ENCODE data around the gene ABHD4. TPM values are rescaled to one million over a fixed set of nuclear protein-coding genes. Genes with fewer than 3 reads are reported as not detected.

ABHD4 gene
- total and polyA plus RNA-seq, 2 donors from 2014 or later, result 34.1 to 45.2 TPM

DNA sequence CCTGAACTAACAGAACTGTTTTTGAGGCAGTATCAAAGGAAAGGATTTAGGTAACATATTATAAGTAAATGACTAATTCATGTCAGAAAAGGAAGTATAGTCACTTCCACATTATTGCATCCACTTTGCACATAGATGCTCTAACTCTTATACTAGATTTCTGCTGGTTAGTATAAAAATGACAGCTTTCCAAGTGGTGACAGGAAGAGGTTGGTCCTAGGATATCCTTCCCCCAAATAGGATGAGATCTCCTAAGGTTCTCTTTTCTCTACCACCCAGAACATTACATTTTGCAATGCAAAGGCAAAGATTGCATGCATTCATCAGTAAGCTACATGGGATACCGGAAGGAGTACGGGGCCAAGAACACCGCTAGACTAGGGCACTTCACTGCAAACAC lies 24.3 kb upstream of the ABHD4 start:
- peaks cover 5 to 22% (median 7%) of the 10 kb centered on the region in 3 donors for H3K36me3 ChIP-seq (ENCODE audit: control insufficient read depth in 2 of 3, insufficient read depth in 3 of 3, low read length in 3 of 3)
- no peak for FAIRE-seq

DNA sequence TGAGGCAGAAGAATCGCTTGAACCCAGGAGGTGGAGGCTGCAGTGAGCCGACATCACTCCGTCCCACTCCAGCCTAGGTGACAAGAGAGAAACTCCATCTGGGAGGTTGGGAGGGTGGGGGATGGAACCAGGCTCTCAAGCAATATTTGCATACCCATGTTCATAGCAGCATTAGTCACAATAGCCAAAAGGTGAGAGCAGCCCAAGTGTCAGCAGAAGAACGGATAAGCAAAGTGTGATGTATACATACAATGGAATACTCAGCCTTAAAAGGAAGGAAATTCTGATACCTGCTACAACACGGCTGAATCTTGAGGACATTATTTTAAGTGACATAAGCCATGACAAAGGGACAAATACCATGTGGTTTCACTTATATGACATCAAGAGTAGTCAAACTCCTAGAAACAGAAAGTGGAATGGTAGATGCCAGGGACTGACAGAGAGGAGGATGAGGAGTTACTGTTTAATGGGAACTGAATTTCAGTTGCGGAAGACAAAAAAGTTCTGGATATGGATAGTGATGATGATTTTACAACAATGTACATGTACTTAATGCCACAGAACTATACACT lies 20.7 kb upstream of the ABHD4 start:
- H3K27ac ChIP-seq (ENCODE audit: low read depth in 2 of 2, low read length in 2 of 2), result no peak overlapping the region
- DNase-seq (no peak), FAIRE-seq (no peak)
- H3K9me3 ChIP-seq (ENCODE audit: control insufficient read depth in 2 of 3, insufficient read depth in 1 of 3, low read length in 3 of 3), result no peaks in the 10 kb centered on the region
- intact Hi-C loops (cut with DNase I), result loop anchor here (10.0 kb wide), 1 partner anchor 277 kb away; no protein-coding TSS in a partner anchor
- no peak overlapping the region for H3K4me3 ChIP-seq (ENCODE audit: low read length in 3 of 3)
- H3K4me1 ChIP-seq (ENCODE audit: control insufficient read depth in 2 of 3, insufficient read depth in 2 of 3, low read depth in 1 of 3, low read length in 3 of 3), result peaks cover 0 to under 1% (median 0%) of the 10 kb centered on the region in 3 donors
- H3K36me3 ChIP-seq (ENCODE audit: control insufficient read depth in 2 of 3, insufficient read depth in 3 of 3, low read length in 3 of 3), result peaks cover 5 to 21% (median 7%) of the 10 kb centered on the region in 3 donors
- H3K9ac ChIP-seq (ENCODE audit: low read length in 3 of 3), result no peak overlapping the region
- H3K27me3 ChIP-seq (ENCODE audit: control insufficient read depth, insufficient read depth, low read length), result no peaks in the 10 kb centered on the region
- TF ChIP-seq, protein P1, sequence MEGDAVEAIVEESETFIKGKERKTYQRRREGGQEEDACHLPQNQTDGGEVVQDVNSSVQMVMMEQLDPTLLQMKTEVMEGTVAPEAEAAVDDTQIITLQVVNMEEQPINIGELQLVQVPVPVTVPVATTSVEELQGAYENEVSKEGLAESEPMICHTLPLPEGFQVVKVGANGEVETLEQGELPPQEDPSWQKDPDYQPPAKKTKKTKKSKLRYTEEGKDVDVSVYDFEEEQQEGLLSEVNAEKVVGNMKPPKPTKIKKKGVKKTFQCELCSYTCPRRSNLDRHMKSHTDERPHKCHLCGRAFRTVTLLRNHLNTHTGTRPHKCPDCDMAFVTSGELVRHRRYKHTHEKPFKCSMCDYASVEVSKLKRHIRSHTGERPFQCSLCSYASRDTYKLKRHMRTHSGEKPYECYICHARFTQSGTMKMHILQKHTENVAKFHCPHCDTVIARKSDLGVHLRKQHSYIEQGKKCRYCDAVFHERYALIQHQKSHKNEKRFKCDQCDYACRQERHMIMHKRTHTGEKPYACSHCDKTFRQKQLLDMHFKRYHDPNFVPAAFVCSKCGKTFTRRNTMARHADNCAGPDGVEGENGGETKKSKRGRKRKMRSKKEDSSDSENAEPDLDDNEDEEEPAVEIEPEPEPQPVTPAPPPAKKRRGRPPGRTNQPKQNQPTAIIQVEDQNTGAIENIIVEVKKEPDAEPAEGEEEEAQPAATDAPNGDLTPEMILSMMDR (IDR thresholded peaks at IDR 0.05; ENCODE audit: borderline replicate concordance, extremely low read depth, insufficient read depth), result no peak

More for the DNA sequence above, 24.3 kb upstream of the ABHD4 start:
- intact Hi-C loops (cut with DNase I), result loop anchor here (10.0 kb wide), 1 partner anchor 281 kb away; no protein-coding TSS in a partner anchor
- TF ChIP-seq, protein P1 (IDR thresholded peaks at IDR 0.05; ENCODE audit: borderline replicate concordance, extremely low read depth, insufficient read depth), result no peak
- no peak for DNase-seq
- Histone ChIP-seq H3K9ac (ENCODE audit: low read length in 3 of 3) (no peak overlapping the region), H3K27me3 (ENCODE audit: control insufficient read depth, insufficient read depth, low read length) (no peaks in the 10 kb centered on the region), H3K4me1 (ENCODE audit: control insufficient read depth in 2 of 3, insufficient read depth in 2 of 3, low read depth in 1 of 3, low read length in 3 of 3) (peaks cover 0 to 7% (median 4%) of the 10 kb centered on the region in 3 donors), H3K27ac (ENCODE audit: low read depth in 2 of 2, low read length in 2 of 2) (no peak overlapping the region), H3K4me3 (ENCODE audit: low read length in 3 of 3) (no peak overlapping the region), H3K9me3 (ENCODE audit: control insufficient read depth in 2 of 3, insufficient read depth in 1 of 3, low read length in 3 of 3) (no peaks in the 10 kb centered on the region)

DNA sequence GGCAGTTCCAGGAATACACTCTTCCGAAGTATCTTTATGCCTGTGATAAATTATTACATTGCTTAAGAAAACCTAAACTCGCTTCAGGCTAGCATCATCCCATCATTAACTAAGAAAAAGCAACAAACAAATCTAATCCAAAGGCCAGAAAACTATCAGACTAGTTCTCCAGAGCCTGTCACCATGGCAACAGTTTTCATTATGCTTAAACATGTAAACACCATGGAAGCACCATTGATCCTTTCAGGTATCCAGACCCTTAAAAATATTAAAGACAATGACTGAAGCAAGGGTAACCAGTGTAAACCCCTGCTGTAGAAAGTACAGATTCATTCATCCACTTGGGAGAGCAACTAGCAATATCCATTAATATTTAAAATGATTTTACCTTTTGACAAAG lies 18.9 kb upstream of the ABHD4 start:
- peaks cover 0 to 7% (median 4%) of the 10 kb centered on the region in 3 donors for H3K36me3 ChIP-seq (ENCODE audit: control insufficient read depth in 2 of 3, insufficient read depth in 3 of 3, low read length in 3 of 3)
- no peaks in the 10 kb centered on the region for H3K9me3 ChIP-seq (ENCODE audit: control insufficient read depth in 2 of 3, insufficient read depth in 1 of 3, low read length in 3 of 3)
- H3K27ac ChIP-seq (ENCODE audit: low read depth in 2 of 2, low read length in 2 of 2), result no peak overlapping the region
- TF ChIP-seq, protein P1 (IDR thresholded peaks at IDR 0.05; ENCODE audit: borderline replicate concordance, extremely low read depth, insufficient read depth), result no peak
- DNase-seq (peak in 1 of 5 donors; percentile 28), FAIRE-seq (no peak)
- no peak overlapping the region for H3K9ac ChIP-seq (ENCODE audit: low read length in 3 of 3)
- peaks cover 2 to 6% (median 3%) of the 10 kb centered on the region in 3 donors for H3K4me1 ChIP-seq (ENCODE audit: control insufficient read depth in 2 of 3, insufficient read depth in 2 of 3, low read depth in 1 of 3, low read length in 3 of 3)
- no peak overlapping the region for H3K4me3 ChIP-seq (ENCODE audit: low read length in 3 of 3)
- no peaks in the 10 kb centered on the region for H3K27me3 ChIP-seq (ENCODE audit: control insufficient read depth, insufficient read depth, low read length)
- intact Hi-C loops (cut with DNase I), result loop anchor here (10.0 kb wide), 1 partner anchor 276 kb away; no protein-coding TSS in a partner anchor
